Measurements from ENCODE around the gene EIF4E.

DNA sequence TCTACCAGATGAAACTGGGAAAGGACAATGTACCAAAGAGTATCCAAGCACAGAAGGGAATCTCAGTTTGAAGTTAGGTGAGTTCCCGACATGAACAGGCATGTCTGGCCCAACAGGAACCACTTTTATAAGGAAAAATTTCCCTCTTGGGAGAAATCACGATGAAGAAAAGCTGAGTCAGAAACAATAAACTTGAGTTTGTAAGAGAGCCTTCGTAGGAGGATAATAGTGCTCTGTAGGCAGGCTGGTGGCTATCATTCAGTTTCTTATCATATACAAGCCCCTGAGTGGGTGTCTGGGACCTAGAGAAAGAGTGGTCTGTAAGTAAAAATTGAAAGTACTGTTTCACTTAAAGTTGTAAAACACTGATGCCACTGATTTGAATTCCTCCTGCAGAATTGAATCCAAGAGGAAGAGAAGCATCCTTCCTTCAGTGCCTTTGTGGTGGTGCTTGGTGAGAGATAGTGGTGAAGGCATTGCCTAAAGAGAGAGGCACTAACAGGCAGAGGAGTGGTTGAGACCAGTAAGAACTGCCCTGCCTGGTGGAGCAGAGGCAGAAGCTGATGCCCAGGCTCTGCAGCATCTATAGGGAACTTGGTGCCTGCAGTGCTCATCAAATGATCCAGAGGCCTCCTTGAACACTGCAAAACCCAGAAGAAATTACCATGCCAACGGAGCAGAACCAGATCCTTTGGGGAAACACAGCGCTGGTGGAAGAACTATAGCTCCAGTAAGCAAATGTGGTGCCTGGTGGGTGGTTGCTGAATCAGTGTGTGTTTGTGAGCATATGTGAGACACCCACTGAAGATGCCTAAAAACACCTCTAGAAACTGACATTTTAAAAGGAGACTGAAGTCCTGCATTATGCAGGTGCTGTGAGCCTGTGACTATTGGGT, 34.9 kb upstream of the EIF4E start:
- no peak for TF ChIP-seq EZH2 (IDR thresholded peaks at IDR 0.05; ENCODE audit: borderline replicate concordance, insufficient read depth, low read depth, low read length, poor library complexity, severe bottlenecking)
- TF ChIP-seq, protein P1, sequence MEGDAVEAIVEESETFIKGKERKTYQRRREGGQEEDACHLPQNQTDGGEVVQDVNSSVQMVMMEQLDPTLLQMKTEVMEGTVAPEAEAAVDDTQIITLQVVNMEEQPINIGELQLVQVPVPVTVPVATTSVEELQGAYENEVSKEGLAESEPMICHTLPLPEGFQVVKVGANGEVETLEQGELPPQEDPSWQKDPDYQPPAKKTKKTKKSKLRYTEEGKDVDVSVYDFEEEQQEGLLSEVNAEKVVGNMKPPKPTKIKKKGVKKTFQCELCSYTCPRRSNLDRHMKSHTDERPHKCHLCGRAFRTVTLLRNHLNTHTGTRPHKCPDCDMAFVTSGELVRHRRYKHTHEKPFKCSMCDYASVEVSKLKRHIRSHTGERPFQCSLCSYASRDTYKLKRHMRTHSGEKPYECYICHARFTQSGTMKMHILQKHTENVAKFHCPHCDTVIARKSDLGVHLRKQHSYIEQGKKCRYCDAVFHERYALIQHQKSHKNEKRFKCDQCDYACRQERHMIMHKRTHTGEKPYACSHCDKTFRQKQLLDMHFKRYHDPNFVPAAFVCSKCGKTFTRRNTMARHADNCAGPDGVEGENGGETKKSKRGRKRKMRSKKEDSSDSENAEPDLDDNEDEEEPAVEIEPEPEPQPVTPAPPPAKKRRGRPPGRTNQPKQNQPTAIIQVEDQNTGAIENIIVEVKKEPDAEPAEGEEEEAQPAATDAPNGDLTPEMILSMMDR (IDR thresholded peaks at IDR 0.05) = no peak

All from B cell (primary cell).